ENCODE results near the gene ACACA.
A peak's percentile ranks its signal among the peaks of the same experiment; 100 is the strongest.
"Not testable (repeated sequence)": the region's sequence is repeated elsewhere in the genome, so short reads cannot be mapped to it uniquely, and the experiment has no call there.

The ACACA gene

DNA sequence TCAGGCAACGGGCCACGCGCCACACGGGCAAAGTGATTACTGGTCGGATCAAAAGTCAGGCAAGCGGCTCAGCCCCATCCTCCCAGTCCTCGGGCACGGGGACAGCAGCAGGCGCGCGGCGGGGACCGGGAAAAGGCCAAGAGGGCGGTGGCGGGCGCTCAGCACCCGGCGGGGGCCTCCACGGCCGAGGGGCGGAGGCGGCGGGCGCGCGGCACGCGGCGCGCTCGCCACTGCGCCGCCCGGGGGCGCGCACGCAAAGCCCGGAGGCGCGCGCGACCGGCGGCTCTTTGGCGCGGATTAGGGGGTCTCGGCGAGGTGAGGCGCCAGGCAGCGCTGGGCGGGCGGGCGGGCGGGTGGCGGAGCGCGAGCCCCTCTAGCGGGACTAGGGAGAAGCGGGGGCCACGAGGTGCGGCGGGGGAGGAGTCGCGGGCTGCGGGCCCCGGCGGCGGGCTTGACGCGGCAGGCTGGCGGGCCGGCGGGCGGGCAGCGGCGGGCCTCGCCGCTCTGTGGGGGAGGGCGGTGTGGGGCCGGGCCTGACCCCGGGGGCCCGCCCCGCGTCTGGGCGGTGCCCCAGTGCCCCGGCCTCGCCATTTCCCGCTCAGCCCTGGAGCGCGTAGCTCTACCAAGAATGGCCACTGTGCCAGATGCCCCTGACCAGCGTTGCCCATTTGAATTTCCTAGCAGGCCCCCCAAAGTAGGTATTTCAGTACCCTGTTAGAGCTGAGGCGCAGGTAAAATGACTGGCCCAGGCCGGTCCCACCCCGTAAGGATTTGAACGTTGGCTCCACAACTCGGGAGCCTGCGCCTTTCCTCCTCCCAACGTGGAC, at the start of gene ACACA, which contains the start of gene TADA2A:
TSS of gene ACACA (minus strand) at position 202 of the 827 bp plus-strand sequence. CDS start 537 bp downstream, outside the sequence.
TSS of gene TADA2A (plus strand) at position 252 of the 827 bp plus-strand sequence. CDS start 4,480 bp downstream, outside the sequence.
- peak; percentile 89 for DNase-seq

DNA sequence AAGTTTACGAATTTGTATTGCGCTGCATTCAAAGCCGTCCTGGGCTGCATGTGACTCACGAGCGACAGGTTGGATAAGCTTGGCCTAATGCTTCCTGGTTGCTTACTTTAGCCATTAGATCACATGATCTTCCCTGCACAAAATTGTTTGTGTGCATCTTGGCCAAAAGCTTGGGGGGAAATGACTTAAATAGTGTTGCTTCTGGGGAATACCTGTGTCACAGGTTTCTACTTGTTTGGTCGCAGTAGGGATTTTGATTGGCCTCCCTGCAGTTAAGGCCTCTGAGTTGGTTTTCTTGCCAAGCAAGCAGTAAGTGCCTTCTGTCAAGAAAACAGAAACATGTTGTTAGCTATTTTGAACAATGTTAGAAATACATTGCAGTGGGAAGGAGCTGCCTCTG, 43.5 kb upstream of the ACACA start:
- no peak for DNase-seq

DNA sequence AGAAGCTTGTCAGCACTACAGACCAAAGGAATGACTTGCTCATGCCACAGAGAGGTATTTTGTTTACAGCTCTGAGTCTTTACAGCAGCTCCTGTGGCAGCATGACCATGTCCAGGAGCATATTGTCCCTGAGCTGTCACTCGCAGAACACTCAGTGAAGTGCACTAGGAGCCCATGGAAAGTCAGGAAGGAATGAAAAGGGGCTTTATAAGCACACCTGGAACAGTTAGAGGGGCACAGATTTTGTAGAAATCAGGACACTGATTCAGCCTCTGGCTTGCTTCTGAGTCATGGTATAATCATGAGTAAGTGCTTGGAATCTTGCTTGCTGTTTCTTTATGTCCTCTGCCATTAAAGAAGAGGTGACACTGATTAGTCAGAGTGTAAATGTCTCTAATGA, 41.0 kb upstream of the ACACA start:
- no peak for DNase-seq

DNA sequence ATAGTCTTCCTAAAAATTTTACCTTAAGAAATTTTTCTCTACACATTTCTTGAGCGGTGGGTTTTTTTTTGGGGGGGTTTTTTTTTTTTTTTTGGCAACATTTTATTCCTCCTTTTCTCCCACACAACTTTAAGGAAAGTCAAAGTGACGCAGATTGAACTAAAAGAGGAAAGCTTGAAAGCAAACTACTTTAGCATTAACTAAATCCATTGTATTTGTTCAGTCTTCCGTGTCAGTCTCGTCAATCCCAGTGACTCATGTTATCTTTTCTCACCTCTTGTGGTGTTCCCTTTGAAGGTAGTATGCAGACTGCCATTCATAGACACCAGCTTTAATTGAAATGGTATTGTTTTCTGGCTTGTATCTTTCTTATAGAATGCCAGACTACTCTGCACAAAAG, 39.4 kb upstream of the ACACA start:
- no peak for DNase-seq

DNA sequence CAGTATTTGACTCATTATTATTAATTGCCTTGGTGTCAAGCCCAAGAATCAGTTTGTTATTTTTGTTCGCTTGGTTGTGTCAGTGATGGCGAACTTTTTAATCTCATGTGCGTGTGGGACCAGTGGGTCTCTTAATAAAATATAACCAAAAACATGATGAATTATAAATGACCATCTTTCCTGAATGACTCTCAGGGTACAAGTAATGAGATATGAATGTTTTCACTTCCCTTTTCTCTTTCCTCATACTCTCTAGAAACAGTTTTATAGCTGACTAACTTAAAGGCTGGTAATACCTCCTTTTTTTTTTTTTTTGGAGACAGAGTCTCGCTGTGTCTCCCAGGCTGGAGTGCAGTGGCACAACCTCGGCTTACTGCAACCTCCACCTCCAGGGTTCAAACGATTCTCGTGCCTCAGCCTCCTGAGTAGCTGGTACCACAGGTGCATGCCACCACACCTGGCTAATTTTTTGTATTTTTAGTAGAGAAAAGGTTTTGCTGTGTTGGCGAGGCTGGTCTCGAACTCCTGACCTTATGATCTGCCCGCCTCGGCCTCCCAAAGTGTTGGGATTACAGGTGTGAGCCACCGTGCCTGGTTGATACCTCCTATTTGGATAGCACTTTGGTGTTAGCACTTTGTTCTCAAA, 34.9 kb upstream of the ACACA start:
- DNase-seq = not testable (repeated sequence)

DNA sequence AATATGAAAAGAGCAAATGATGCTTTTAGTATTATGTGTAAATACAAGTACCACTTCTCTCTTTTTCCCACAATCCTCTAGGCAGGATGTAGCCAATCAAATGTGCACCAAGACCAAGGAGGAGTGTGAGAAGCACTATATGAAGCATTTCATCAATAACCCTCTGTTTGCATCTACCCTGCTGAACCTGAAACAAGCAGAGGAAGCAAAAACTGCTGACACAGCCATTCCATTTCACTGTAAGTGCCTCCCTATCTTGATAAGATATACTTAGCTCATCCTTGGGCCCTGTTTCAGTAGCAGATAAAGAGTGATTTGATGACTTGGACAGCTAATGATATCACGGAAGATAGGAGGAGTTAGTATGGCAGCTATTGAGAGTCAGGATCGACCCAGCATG, 33.8 kb upstream of the ACACA start:
- DNase-seq = no peak

- DNase-seq = no peak
Observed at GRCh38 chr17:37438141-37438540, 31.5 kb upstream of the ACACA start.

- no peak for DNase-seq
Observed at GRCh38 chr17:37432671-37433070, 26.0 kb upstream of the ACACA start.

DNA sequence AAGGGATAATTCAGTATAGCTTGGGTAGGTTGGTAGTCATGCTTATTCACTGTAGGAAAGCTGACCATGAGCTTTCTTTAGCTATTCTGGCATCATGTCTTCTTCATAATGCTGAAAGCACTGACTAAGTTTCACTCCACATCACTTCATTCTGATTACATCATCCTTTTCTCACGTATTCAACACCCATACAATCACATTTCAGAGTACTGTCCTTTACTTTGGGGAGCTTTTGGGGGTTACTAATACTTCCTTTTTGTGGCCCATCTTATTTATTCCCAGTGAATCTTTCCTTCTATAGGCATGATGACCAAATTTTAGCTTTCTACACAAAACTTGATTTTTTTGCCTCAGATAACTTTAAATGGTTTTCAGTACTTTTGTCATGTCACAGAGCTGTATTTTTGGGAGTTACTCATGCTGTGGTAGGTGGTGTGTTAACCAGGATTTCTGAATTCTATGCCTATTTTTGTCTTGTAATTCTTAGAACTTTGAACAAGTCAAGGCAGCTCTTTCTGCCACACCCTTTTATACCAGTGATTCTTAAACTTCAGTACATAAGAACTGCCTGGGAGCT, 23.5 kb upstream of the ACACA start:
- DNase-seq = no peak

GRCh38 chr17:37429453-37429852, 22.8 kb upstream of the ACACA start:
- no peak for DNase-seq

GRCh38 chr17:37429039-37429438, 22.4 kb upstream of the ACACA start:
- DNase-seq = no peak

DNA sequence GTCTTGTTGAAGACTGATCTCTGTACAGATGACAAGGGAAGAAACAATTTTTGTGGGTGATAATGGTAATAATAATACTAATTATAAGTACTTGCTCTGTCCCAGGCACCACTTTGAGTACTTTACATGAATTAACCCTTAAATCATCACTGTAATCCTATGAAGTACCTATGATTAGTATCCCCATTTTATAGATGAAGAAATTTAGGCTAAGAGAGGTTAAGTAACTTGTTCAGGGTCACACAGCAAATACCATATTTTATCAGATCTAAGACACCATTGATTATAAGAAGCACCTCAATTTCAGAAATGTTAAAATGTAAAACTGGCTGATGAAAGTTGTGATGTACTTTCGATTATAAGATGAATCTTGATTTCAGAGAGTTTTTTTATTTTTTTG, 18.6 kb upstream of the ACACA start:
- DNase-seq = no peak

DNA sequence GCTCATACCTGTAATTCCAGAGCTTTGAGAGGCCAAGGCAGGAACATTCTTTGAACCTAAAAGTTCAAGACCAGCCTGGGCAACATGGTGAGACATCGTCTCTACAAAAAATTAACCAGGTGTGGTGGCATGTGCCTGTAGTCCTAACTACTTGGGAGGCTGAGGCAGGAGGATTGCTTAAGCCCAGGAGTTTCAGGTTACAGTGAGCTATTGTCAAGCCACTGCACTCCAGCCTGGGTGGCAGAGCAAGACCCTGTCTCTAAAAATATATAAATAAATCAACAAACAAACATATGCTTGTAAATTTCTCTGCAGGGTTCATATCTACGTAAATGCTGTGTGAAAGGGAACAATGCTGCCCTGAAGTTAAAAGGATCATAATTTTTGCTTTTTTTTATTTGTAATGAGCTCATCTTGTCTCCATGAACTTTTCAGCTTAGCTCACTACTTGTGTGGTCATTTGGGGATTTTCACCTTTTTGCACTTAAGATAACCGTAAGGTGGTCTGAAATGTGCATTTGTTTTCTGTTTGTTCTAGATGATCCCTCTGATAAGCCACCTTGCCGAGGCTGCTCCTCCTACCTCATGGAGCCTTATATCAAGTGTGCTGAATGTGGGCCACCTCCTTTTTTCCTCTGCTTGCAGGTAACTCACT, 16.5 kb upstream of the ACACA start:
- no peak for DNase-seq

- no peak for DNase-seq
Observed at GRCh38 chr17:37417852-37418251, 11.2 kb upstream of the ACACA start.

DNA sequence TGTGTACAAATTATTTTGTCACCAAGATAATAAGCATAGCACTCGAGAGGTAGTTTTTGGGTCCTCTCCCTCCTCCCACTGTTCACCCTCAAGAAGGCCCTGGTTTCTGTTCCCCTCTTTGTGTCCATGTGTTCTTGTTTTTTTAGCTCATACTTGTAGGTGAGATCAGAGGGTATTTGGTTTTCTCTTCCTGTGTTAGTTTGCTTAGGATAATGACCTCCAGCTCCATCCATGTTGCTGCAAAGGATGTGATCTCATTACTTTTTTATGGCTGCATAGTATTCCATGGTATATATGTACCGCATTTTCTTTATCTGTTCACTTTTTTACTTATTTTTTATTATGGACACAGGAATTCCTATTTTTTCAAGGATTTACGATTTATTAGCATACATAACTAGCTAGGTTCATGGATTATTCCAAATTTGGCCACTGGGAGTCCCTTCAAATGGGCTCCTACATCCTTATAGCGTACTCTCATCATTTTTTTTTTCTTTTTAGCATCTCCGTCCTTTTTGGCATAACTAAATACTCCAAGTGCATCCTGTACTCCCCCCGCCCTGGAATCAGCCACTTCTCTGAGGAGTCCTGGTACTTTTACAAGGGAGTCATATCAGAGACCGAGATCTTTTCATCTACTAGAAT, 7.4 kb upstream of the ACACA start:
- DNase-seq = no peak

DNA sequence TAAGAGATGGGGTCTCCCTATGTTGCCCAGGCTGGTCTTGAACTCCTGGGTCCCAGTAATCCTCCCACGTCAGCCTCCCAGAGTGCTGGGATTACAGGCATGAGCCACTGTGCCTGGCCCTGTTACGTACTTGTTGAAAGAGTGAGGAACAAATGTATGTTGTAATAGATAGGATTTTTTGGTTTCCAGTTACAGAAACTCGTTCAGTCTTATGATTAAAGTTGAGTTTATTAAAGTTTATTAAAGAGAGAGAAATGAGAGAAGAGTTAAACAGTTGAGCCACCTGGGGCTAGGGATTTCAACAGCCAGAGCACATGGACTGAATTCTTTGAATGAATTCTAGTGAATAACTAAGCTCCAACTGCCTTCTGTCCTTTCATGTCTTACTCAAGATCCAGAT, 3.7 kb upstream of the ACACA start:
- no peak for DNase-seq

- not testable (repeated sequence) for DNase-seq
Observed at GRCh38 chr17:37408145-37408479, 1.5 kb upstream of the ACACA start.

GRCh38 chr17:37405955-37406634, 541 bp downstream of the ACACA start:
- no peak for DNase-seq

DNA sequence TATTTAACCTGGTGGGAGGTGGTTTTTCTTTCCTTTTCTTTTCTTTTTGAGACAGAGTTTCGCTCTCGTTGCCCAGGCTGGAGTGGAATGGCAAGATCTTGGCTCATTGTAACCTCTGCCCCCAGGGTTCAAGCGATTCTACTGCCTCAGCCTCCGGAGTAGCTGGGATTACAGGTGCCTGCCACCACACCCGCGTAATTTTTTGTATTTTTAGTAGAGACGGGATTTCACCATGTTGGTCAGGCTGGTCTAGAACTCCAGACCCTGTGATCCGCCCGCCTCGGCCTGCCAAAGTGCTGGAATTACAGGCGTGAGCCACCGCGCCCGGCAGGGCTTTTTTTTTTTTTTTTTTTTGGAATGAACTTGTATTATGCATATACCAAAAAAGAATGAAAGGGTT, 1.1 kb downstream of the ACACA start:
- DNase-seq = not testable (repeated sequence)

GRCh38 chr17:37400505-37400904, 6.1 kb downstream of the ACACA start:
- no peak for DNase-seq

- DNase-seq = no peak
Observed at GRCh38 chr17:37399265-37399803, 7.3 kb downstream of the ACACA start.

DNA sequence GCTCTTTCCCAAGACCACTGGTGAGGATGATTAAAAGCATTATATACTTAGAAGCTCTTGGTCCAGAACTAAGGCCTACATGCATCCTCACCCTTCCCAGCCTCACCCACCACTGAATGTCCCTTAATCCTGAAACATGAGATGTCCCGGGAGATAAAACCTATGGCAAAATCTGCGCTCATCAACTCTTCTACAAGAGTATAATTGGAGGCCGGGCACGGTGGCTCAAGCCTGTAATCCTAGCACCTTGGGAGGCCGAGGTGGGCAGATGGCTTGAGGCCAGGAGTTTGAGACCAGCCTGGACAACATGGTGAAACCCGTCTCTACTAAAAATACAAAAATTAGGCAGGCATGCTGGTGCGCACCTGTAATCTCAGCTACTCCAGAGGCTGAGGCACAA, 13.3 kb downstream of the ACACA start:
- DNase-seq = no peak

Data from retina (tissue), 1 donor.